ENCODE measurements around the gene IL23A.

- TF ChIP-seq REST (IDR thresholded peaks at IDR 0.05; ENCODE audit: insufficient replicate concordance, low read depth), result no peak
- TF ChIP-seq CTCF (IDR thresholded peaks at IDR 0.05; ENCODE audit: insufficient read depth, low read length), result no peak
- no peak for TF ChIP-seq POLR2AphosphoS5 (IDR thresholded peaks at IDR 0.05; ENCODE audit: low read depth)
Measured at GRCh38 chr12:56361487-56362129, 22.9 kb downstream of the IL23A start.

Data from HL-60 (cell line).